Neural cell (in vitro differentiated cells): Measurements from ENCODE around the gene PLK2. TPM values are rescaled to one million over a fixed set of nuclear protein-coding genes. Genes with fewer than 3 reads are reported as not detected.

Source experiments
- H2AFZ ChIP-seq: fragments of 200-600, 300-800 bp; sonication (generic), shearing (Covaris generic); 2 replicates; pipeline ENCODE4 v1.6.0; 2014; ENCODE audit warnings: low read depth, mild to moderate bottlenecking, antibody characterized with exemption, low read length, moderate library complexity
- H3F3A ChIP-seq: fragments of 200-600 bp; shearing (Covaris generic); 2 replicates; pipeline ENCODE4 v1.6.1; 2016; ENCODE audit warnings: mild to moderate bottlenecking, moderate library complexity, mixed read lengths, antibody characterized with exemption, low read length; ENCODE audit not compliant: insufficient read depth, poor library complexity, severe bottlenecking
- H3K27ac ChIP-seq: fragments of 200-600, 300-800 bp; sonication (generic), shearing (Covaris generic); 2 replicates; pipeline ENCODE4 v1.5.1; 2014; ENCODE audit warnings: mild to moderate bottlenecking, low read length, moderate library complexity
- H3K27me3 ChIP-seq: fragments of 300-800, 200-600 bp; sonication (generic), shearing (Covaris generic); 2 replicates; pipeline ENCODE4 v1.6.0; 2014; ENCODE audit warnings: mild to moderate bottlenecking, low read depth, low read length, moderate library complexity; ENCODE audit not compliant: insufficient read depth
- H3K36me3 ChIP-seq: fragments of 300-800, 200-600 bp; sonication (generic), shearing (Covaris generic); 2 replicates; pipeline ENCODE4 v1.5.1; 2014; ENCODE audit warnings: mild to moderate bottlenecking, antibody characterized with exemption, low read length, moderate library complexity; ENCODE audit not compliant: insufficient read depth
- H3K4me2 ChIP-seq: fragments of 300-800, 200-600 bp; sonication (generic), shearing (Covaris generic); 2 replicates; pipeline ENCODE4 v1.6.0; 2014; ENCODE audit warnings: mild to moderate bottlenecking, low read length
- H3K4me3 ChIP-seq: fragments of 300-800, 200-600 bp; sonication (generic), shearing (Covaris generic); 2 replicates; pipeline ENCODE4 v1.5.1; 2014; ENCODE audit warnings: mild to moderate bottlenecking, low read length, moderate library complexity
- H3K79me2 ChIP-seq: fragments of 200-600 bp; shearing (Covaris generic); replicated peaks from 2 replicates; pipeline ENCODE4 v1.6.0; 2014; ENCODE audit warnings: mild to moderate bottlenecking, low read length, moderate library complexity; ENCODE audit not compliant: insufficient read depth
- H3K9ac ChIP-seq: fragments of 300-800, 200-600 bp; sonication (generic), shearing (Covaris generic); 2 replicates; pipeline ENCODE4 v1.6.1; 2016; ENCODE audit warnings: mild to moderate bottlenecking, low read length, mixed read lengths
- H3K9me2 ChIP-seq: fragments of 200-600 bp; shearing (Covaris generic); 2 replicates; pipeline ENCODE4 v1.6.1; 2016; ENCODE audit warnings: mild to moderate bottlenecking, low read length, mixed read lengths; ENCODE audit not compliant: insufficient read depth
- H3K9me3 ChIP-seq: fragments of 200-600, 300-800 bp; sonication (generic), shearing (Covaris generic); 2 replicates; pipeline ENCODE4 v1.6.1; 2016; ENCODE audit warnings: mild to moderate bottlenecking, mixed run types, low read length, moderate library complexity, mixed read lengths
- H4K20me1 ChIP-seq: fragments of 200-600 bp; shearing (Covaris generic); 2 replicates; pipeline ENCODE4 v1.6.1; 2016; ENCODE audit warnings: mild to moderate bottlenecking, mixed run types; ENCODE audit not compliant: insufficient read depth
- CTCF ChIP-seq: fragments of 450-650 bp; IDR thresholded peaks from 2 replicates; pipeline ENCODE4 v1.5.1; 2014; ENCODE audit warnings: antibody characterized with exemption, mild to moderate bottlenecking, moderate library complexity; ENCODE audit not compliant: poor library complexity, severe bottlenecking
- EP300 ChIP-seq: fragments of 450-650 bp; conservative IDR thresholded peaks from 2 replicates; pipeline ENCODE4 v1.6.1; 2014; ENCODE audit warnings: antibody characterized with exemption, mild to moderate bottlenecking, moderate library complexity; ENCODE audit not compliant: poor library complexity, severe bottlenecking
- EZH2 ChIP-seq: fragments of 200-600, 300-800 bp; shearing (Covaris generic), sonication (generic); IDR thresholded peaks from 2 replicates; pipeline ENCODE4 v1.6.1; 2014; ENCODE audit warnings: antibody characterized with exemption, low read length, borderline replicate concordance, mild to moderate bottlenecking; ENCODE audit not compliant: insufficient read depth, poor library complexity, severe bottlenecking
- MXI1 ChIP-seq: fragments of 450-650 bp; conservative IDR thresholded peaks from 2 replicates; pipeline ENCODE4 v1.6.1; 2014; ENCODE audit warnings: antibody characterized with exemption, mild to moderate bottlenecking; ENCODE audit not compliant: poor library complexity, severe bottlenecking
- POLR2AphosphoS5 ChIP-seq: IDR thresholded peaks from 2 replicates; pipeline ENCODE4 v1.6.1; 2012
- RAD21 ChIP-seq: fragments of 450-650 bp; conservative IDR thresholded peaks from 2 replicates; pipeline ENCODE4 v1.6.1; 2014; ENCODE audit warnings: antibody characterized with exemption, mild to moderate bottlenecking, moderate library complexity
- SMC3 ChIP-seq: fragments of 450-650 bp; conservative IDR thresholded peaks from 2 replicates; pipeline ENCODE4 v1.6.1; 2014; ENCODE audit warnings: antibody characterized with exemption, mild to moderate bottlenecking, moderate library complexity; ENCODE audit not compliant: poor library complexity
- TAF1 ChIP-seq: IDR thresholded peaks from 2 replicates; pipeline ENCODE4 v1.6.1; 2012; ENCODE audit warnings: low read depth
- polyA plus RNA-seq: library from polyadenylated mRNA; depleted of rRNA; stranded (reverse); fragments of >200 nt; gene quantifications from 2 replicates; pipeline ENCODE4 v1.2.3, GENCODE V29; 2014
- TF ChIP-seq, protein P1 (sequence below): IDR thresholded peaks from 2 replicates; pipeline ENCODE4 v1.6.1; 2012; ENCODE audit warnings: borderline replicate concordance

PLK2 gene
- polyA plus RNA-seq, 1 donor from 2014 or later, result 309 TPM

GRCh38 chr5:58475404-58475803, 15.5 kb upstream of the PLK2 start:
- Histone ChIP-seq H3K9me3 (no peaks in the 10 kb centered on the region), H3K36me3 (no peaks in the 10 kb centered on the region), H3K4me2 (no peak overlapping the region), H4K20me1 (no peaks in the 10 kb centered on the region), H3K9me2 (no peaks in the 10 kb centered on the region), H2AFZ (no peak overlapping the region), H3K9ac (no peak overlapping the region), H3K79me2 (no peaks in the 10 kb centered on the region), H3K27ac (no peak overlapping the region), H3K4me3 (no peak overlapping the region), H3F3A (no peaks in the 10 kb centered on the region), H3K27me3 (no peaks in the 10 kb centered on the region)
- TF ChIP-seq POLR2AphosphoS5 (no peak), TAF1 (no peak), EP300 (no peak), EZH2 (no peak), SMC3 (no peak), MXI1 (no peak), RAD21 (no peak), CTCF (no peak)
- TF ChIP-seq, protein P1, sequence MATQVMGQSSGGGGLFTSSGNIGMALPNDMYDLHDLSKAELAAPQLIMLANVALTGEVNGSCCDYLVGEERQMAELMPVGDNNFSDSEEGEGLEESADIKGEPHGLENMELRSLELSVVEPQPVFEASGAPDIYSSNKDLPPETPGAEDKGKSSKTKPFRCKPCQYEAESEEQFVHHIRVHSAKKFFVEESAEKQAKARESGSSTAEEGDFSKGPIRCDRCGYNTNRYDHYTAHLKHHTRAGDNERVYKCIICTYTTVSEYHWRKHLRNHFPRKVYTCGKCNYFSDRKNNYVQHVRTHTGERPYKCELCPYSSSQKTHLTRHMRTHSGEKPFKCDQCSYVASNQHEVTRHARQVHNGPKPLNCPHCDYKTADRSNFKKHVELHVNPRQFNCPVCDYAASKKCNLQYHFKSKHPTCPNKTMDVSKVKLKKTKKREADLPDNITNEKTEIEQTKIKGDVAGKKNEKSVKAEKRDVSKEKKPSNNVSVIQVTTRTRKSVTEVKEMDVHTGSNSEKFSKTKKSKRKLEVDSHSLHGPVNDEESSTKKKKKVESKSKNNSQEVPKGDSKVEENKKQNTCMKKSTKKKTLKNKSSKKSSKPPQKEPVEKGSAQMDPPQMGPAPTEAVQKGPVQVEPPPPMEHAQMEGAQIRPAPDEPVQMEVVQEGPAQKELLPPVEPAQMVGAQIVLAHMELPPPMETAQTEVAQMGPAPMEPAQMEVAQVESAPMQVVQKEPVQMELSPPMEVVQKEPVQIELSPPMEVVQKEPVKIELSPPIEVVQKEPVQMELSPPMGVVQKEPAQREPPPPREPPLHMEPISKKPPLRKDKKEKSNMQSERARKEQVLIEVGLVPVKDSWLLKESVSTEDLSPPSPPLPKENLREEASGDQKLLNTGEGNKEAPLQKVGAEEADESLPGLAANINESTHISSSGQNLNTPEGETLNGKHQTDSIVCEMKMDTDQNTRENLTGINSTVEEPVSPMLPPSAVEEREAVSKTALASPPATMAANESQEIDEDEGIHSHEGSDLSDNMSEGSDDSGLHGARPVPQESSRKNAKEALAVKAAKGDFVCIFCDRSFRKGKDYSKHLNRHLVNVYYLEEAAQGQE, result no peak

GRCh38 chr5:58469896-58470295, 10.0 kb upstream of the PLK2 start:
- TF ChIP-seq CTCF, result no peak
- no peak for TF ChIP-seq SMC3
- TF ChIP-seq EZH2, result no peak
- TF ChIP-seq, protein P1, result no peak
- Histone ChIP-seq H3K9me2 (no peaks in the 10 kb centered on the region), H3K9ac (no peak overlapping the region), H3K27me3 (no peaks in the 10 kb centered on the region), H3K79me2 (no peaks in the 10 kb centered on the region), H3F3A (no peaks in the 10 kb centered on the region), H3K4me3 (no peak overlapping the region), H4K20me1 (no peaks in the 10 kb centered on the region), H3K4me2 (no peak overlapping the region), H3K9me3 (no peaks in the 10 kb centered on the region), H3K36me3 (no peaks in the 10 kb centered on the region), H3K27ac (no peak overlapping the region), H2AFZ (no peak overlapping the region)
